Ascending aorta (tissue), 2 donors: Measurements from ENCODE around the gene NRDE2. TPM values are rescaled to one million over a fixed set of nuclear protein-coding genes. Genes with fewer than 3 reads are reported as not detected.

Experiments
- DNase-seq, 2 donors: peaks; one replicate each; pipeline ENCODE4 v3.0.0-alpha.2; 2019; ENCODE audit warnings: low spot score in 2 of 2
- H3K27ac ChIP-seq, 2 donors: fragments of 200-600 bp; sonication (generic); one replicate each; pipeline ENCODE4 v1.5.1; 2016 to 2017; ENCODE audit warnings: mild to moderate bottlenecking in 1 of 2
- H3K27me3 ChIP-seq: fragments of 200-600 bp; sonication (generic); one replicate; pipeline ENCODE4 v1.5.1; 2017
- H3K36me3 ChIP-seq, 2 donors: fragments of 200-600 bp; sonication (generic); one replicate each; pipeline ENCODE4 v1.5.1; 2016
- H3K4me1 ChIP-seq, 2 donors: fragments of 200-600 bp; sonication (generic); one replicate each; pipeline ENCODE4 v1.5.1; 2016 to 2017; ENCODE audit warnings: mild to moderate bottlenecking in 1 of 2
- H3K4me3 ChIP-seq, 2 donors: fragments of 200-600 bp; sonication (generic); one replicate each; pipeline ENCODE4 v1.5.1; 2016 to 2017; ENCODE audit warnings: mild to moderate bottlenecking in 1 of 2
- H3K9me3 ChIP-seq, 2 donors: fragments of 200-600 bp; sonication (generic); one replicate each; pipeline ENCODE4 v1.5.1; 2016
- intact Hi-C: fragments of 100-400 bp; cut with DNase I; formaldehyde crosslinking; loops from one replicate; pipeline ENCODE4 v1.15.1; 2023
- total RNA-seq: library from RNA; depleted of rRNA; stranded (reverse); fragments of >200 nt; gene quantifications from one replicate; pipeline ENCODE4 v1.1.0, GENCODE V29; 2016
- TF ChIP-seq, protein P1 (sequence below), 3 experiments: fragments of 200-600 bp in 2 of 3; fragments of 450-650 bp in 1 of 3; sonication (generic) in 2 of 3; IDR thresholded peaks; one replicate each; pipeline ENCODE4 v1.5.1; 2016 to 2019; ENCODE audit warnings: antibody characterized with exemption in 3 of 3, mild to moderate bottlenecking in 1 of 3, moderate library complexity in 1 of 3

Gene NRDE2
- total RNA-seq, 1 donor from 2014 or later = 9.2 TPM

DNA sequence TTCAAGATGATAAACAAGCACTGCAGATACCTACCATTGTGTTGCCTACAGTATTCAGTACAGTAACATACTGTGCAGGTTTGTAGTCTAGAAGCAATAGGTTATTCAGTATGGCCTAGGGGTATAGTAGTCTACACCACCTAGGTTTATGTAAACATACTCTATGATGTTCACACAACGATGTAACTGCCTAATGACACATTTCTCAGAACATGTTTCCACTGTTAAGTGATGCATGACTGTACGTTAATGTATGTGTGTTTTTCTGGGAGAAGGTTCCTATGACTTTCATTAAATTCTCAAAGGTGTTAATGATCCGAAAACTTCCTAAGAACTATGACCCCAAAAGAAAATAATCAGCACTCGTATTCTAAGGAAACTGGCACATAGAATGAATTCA, 44.2 kb upstream of the NRDE2 start:
- intact Hi-C loops = no loop called here
- Histone ChIP-seq H3K4me3 (no peak overlapping the region), H3K9me3 (no peaks in the 10 kb centered on the region), H3K27me3 (no peaks in the 10 kb centered on the region), H3K27ac (no peak overlapping the region), H3K4me1 (no peaks in the 10 kb centered on the region), H3K36me3 (no peaks in the 10 kb centered on the region)
- DNase-seq = no peak
- TF ChIP-seq, protein P1, sequence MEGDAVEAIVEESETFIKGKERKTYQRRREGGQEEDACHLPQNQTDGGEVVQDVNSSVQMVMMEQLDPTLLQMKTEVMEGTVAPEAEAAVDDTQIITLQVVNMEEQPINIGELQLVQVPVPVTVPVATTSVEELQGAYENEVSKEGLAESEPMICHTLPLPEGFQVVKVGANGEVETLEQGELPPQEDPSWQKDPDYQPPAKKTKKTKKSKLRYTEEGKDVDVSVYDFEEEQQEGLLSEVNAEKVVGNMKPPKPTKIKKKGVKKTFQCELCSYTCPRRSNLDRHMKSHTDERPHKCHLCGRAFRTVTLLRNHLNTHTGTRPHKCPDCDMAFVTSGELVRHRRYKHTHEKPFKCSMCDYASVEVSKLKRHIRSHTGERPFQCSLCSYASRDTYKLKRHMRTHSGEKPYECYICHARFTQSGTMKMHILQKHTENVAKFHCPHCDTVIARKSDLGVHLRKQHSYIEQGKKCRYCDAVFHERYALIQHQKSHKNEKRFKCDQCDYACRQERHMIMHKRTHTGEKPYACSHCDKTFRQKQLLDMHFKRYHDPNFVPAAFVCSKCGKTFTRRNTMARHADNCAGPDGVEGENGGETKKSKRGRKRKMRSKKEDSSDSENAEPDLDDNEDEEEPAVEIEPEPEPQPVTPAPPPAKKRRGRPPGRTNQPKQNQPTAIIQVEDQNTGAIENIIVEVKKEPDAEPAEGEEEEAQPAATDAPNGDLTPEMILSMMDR (IDR thresholded peaks at IDR 0.05) = no peak

DNA sequence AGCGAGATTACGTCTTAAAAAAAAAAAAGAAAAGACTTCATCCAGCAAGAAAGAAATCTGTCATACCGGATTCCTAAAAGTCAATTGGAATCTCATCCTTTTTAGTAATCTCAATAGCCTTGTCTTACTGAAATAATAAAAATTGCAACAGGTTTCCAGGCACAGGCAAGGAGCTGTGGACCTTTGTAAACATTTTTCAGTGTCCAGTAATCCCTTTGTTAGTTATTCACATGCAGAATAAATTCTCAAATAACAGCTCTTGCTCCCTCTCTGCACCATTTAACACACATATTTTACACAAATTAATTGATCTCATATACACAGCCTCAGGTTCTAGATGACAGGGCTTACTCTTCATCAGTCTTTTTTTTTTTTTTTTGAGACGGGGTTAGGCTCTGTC, 43.1 kb upstream of the NRDE2 start:
- no peak for DNase-seq
- no peaks in the 10 kb centered on the region for H3K36me3 ChIP-seq
- TF ChIP-seq, protein P1 (IDR thresholded peaks at IDR 0.05) = no peak
- no peaks in the 10 kb centered on the region for H3K4me1 ChIP-seq
- intact Hi-C loops = no loop called here
- H3K9me3 ChIP-seq = no peaks in the 10 kb centered on the region
- H3K27me3 ChIP-seq = no peaks in the 10 kb centered on the region
- no peak overlapping the region for H3K4me3 ChIP-seq
- no peak overlapping the region for H3K27ac ChIP-seq

DNA sequence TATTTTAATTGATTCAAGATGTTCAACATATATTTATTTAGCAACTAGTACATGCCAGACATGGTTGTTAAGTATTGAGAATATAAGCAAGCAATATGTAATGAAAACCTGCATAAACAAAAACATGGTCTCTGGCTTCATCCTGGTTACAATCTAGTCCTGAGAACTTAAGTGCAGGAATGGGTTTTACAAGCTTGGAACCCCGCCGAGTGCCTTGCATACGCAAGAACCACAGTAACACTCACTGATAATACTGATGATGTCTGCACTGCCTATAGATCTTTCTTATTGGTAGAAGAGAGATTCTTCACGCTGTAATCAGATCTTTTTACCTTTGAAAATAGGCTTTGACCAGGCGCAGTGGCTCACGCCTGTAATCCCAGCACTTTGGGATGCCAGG, 42.1 kb upstream of the NRDE2 start:
- no peaks in the 10 kb centered on the region for H3K27me3 ChIP-seq
- no peak overlapping the region for H3K27ac ChIP-seq
- no peak for DNase-seq
- no peaks in the 10 kb centered on the region for H3K9me3 ChIP-seq
- intact Hi-C loops = no loop called here
- H3K4me1 ChIP-seq = no peaks in the 10 kb centered on the region
- TF ChIP-seq, protein P1 (IDR thresholded peaks at IDR 0.05) = no peak
- H3K36me3 ChIP-seq = no peaks in the 10 kb centered on the region
- no peak overlapping the region for H3K4me3 ChIP-seq

DNA sequence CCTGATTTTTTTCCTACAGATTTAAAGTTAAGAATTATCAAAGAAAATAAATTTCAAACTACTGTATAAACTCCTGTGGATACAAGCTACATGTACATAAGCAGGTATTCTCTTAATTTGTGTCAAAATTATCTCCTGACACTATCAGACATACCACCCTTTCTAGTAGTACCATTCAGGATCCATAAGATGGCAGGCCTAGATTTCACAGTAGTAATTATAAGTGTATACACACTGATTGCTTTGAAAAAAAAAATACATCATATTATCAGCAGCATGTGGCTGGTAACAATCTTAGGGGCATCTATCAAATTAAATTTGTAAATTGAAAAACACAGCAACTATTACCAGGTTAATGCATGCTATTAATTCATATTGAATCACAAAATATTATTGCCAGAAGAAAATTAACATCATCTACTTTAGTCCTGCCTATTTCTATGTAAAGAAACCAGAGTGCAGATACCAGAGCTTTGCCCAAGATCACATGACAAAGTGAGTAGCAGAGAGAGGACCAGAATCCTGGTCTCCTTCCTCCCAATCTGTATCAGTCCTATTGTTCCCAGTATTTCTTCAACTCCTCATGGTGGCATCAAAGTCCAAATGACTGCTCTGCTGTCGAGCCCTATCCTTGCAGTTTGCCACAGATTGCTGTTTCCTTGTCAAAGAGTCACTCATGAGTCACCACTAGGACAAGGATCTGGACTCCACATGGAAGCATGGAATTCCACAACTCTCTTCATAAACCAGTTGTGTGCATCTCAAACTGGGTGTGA, 37.4 kb upstream of the NRDE2 start:
- H3K27ac ChIP-seq = no peak overlapping the region
- no peak for DNase-seq
- TF ChIP-seq, protein P1 (IDR thresholded peaks at IDR 0.05) = peak in 1 of 3 experiments; percentile 25
- no peaks in the 10 kb centered on the region for H3K36me3 ChIP-seq
- H3K27me3 ChIP-seq = no peaks in the 10 kb centered on the region
- intact Hi-C loops = no loop called here
- no peaks in the 10 kb centered on the region for H3K4me1 ChIP-seq
- no peaks in the 10 kb centered on the region for H3K9me3 ChIP-seq
- no peak overlapping the region for H3K4me3 ChIP-seq

DNA sequence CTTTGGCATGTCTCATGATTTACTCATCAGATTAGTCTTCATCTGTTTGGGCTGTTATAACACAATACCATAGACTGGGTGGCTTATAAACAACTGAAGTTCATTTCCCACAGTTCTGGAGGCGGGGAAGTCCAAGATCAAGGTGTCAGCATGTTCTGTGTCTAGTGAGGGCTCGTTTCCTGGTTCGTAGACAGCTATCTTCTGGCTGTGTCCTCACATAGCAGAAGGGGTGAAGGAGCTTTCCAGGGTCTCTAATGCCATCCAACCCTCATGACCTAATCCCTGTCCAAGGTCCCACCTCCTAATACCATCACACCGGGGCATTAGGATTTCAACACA, 30.8 kb upstream of the NRDE2 start:
- intact Hi-C loops = no loop called here
- TF ChIP-seq, protein P1 (IDR thresholded peaks at IDR 0.05) = no peak
- Histone ChIP-seq H3K27ac (no peak overlapping the region), H3K9me3 (no peaks in the 10 kb centered on the region), H3K4me3 (no peak overlapping the region), H3K36me3 (no peaks in the 10 kb centered on the region), H3K4me1 (no peaks in the 10 kb centered on the region), H3K27me3 (no peaks in the 10 kb centered on the region)
- DNase-seq = no peak
